ENCODE data around the gene MRPS18A. TPM values are rescaled to one million over a fixed set of nuclear protein-coding genes. Genes with fewer than 3 reads are reported as not detected.

Gene MRPS18A
- total and polyA plus RNA-seq, 2 donors from 2014 or later: 36.4 to 103 TPM

DNA sequence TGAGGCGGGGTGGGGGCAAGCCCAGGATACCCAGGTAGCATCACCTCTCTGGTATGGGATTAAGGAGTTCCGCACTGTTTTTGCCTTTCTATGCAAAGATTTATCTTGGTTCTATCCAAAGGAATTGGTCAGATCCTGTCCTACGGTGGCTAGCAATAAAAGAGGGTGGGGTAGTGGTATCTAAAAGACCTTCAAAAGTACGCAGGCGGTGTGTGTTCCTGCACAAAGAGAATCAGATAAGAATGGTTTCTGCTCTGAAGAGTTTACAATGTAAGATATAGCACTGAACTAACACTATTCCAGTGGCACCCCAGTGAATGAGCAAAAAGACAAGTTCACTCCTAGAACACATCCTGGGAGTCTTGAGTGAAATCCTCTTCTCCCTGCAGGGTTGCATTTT is 6.3 kb downstream of the MRPS18A start:
- no peak for FAIRE-seq
- no peaks in the 10 kb centered on the region for H3K4me1 ChIP-seq (ENCODE audit: control insufficient read depth in 2 of 3, insufficient read depth in 2 of 3, low read depth in 1 of 3, low read length in 3 of 3)
- no peak overlapping the region for H3K27ac ChIP-seq (ENCODE audit: low read depth in 2 of 2, low read length in 2 of 2)
- intact Hi-C loops (cut with DNase I): no loop called here
- DNase-seq: no peak
- H3K27me3 ChIP-seq (ENCODE audit: control insufficient read depth, insufficient read depth, low read length): no peaks in the 10 kb centered on the region
- H3K9ac ChIP-seq (ENCODE audit: low read length in 3 of 3): no peak overlapping the region
- peaks cover 4 to 43% (median 20%) of the 10 kb centered on the region in 3 donors for H3K36me3 ChIP-seq (ENCODE audit: control insufficient read depth in 2 of 3, insufficient read depth in 3 of 3, low read length in 3 of 3)
- TF ChIP-seq, protein P1, sequence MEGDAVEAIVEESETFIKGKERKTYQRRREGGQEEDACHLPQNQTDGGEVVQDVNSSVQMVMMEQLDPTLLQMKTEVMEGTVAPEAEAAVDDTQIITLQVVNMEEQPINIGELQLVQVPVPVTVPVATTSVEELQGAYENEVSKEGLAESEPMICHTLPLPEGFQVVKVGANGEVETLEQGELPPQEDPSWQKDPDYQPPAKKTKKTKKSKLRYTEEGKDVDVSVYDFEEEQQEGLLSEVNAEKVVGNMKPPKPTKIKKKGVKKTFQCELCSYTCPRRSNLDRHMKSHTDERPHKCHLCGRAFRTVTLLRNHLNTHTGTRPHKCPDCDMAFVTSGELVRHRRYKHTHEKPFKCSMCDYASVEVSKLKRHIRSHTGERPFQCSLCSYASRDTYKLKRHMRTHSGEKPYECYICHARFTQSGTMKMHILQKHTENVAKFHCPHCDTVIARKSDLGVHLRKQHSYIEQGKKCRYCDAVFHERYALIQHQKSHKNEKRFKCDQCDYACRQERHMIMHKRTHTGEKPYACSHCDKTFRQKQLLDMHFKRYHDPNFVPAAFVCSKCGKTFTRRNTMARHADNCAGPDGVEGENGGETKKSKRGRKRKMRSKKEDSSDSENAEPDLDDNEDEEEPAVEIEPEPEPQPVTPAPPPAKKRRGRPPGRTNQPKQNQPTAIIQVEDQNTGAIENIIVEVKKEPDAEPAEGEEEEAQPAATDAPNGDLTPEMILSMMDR (IDR thresholded peaks at IDR 0.05; ENCODE audit: borderline replicate concordance, extremely low read depth, insufficient read depth): no peak
- H3K9me3 ChIP-seq (ENCODE audit: control insufficient read depth in 2 of 3, insufficient read depth in 1 of 3, low read length in 3 of 3): no peaks in the 10 kb centered on the region
- no peak overlapping the region for H3K4me3 ChIP-seq (ENCODE audit: low read length in 3 of 3)

DNA sequence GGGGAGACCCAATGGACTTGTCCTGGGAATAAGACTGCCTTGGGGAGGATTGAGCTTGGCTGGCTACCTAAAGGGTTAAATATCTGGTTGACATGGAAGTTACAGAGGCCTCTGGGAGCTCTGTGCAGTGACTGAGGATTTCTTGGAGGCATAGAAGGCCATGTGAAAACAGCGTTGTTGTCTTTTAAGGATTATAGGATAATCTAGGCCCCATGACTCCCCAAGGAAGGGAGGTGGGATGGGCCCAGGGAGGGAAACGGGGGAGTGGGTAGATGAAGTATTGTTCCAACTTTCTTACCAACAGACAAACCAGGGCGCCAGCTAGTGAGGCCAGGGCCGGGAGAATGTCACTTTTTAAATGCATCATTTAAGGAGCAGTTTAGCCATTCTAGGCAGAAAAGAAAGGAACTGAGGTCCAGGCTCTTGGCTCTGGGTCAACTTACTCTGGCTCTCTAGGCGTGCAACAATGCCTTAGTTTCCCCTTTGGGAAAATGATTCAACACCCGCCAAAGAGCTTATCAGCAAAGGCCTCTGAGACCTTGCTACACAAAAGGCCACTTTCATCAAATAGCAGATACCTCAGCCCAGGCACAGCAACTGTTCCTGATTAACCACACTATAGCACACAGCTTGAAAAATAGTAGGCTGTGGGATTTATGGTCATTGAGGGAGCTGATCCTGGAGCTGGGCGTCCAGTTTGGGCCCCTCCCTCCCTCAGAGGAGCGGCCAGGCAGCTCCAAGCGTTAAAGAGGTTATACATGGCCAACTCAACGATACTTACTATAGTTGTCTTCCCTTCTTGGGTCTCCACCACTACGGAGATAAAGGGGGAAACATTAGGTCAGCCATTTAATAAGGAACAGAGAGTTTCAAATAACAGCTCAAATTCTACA is 7.0 kb downstream of the MRPS18A start:
- DNase-seq (no peak), FAIRE-seq (no peak)
- Histone ChIP-seq H3K9ac (ENCODE audit: low read length in 3 of 3) (no peak overlapping the region), H3K36me3 (ENCODE audit: control insufficient read depth in 2 of 3, insufficient read depth in 3 of 3, low read length in 3 of 3) (peaks cover 4 to 46% (median 21%) of the 10 kb centered on the region in 3 donors), H3K4me1 (ENCODE audit: control insufficient read depth in 2 of 3, insufficient read depth in 2 of 3, low read depth in 1 of 3, low read length in 3 of 3) (no peaks in the 10 kb centered on the region), H3K27ac (ENCODE audit: low read depth in 2 of 2, low read length in 2 of 2) (no peak overlapping the region), H3K4me3 (ENCODE audit: low read length in 3 of 3) (no peak overlapping the region), H3K9me3 (ENCODE audit: control insufficient read depth in 2 of 3, insufficient read depth in 1 of 3, low read length in 3 of 3) (no peaks in the 10 kb centered on the region), H3K27me3 (ENCODE audit: control insufficient read depth, insufficient read depth, low read length) (no peaks in the 10 kb centered on the region)
- intact Hi-C loops (cut with DNase I): no loop called here
- TF ChIP-seq, protein P1 (IDR thresholded peaks at IDR 0.05; ENCODE audit: borderline replicate concordance, extremely low read depth, insufficient read depth): no peak

DNA sequence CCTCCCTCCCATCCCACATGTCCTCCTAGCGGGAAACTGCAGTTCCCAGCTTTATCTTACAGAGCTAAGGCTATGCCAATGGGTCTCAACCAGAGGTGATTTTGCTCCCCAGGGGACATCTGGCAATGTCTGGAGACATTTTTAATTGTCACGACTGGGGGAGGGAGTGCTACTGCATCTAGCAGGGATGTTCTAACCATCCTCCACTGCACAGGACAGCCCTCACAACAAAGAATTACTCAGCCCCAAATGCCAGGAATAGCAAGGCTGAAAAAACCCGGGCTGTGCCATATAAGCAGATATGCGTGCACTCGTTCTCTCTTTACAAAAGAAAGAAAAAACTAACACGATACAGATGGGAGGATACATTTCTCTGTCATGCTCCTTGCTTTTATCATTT is 8.5 kb downstream of the MRPS18A start:
- FAIRE-seq (no peak), DNase-seq (no peak)
- H3K4me3 ChIP-seq (ENCODE audit: low read length in 3 of 3): no peak overlapping the region
- TF ChIP-seq, protein P1 (IDR thresholded peaks at IDR 0.05; ENCODE audit: borderline replicate concordance, extremely low read depth, insufficient read depth): no peak
- no peaks in the 10 kb centered on the region for H3K4me1 ChIP-seq (ENCODE audit: control insufficient read depth in 2 of 3, insufficient read depth in 2 of 3, low read depth in 1 of 3, low read length in 3 of 3)
- no peak overlapping the region for H3K9ac ChIP-seq (ENCODE audit: low read length in 3 of 3)
- no peaks in the 10 kb centered on the region for H3K9me3 ChIP-seq (ENCODE audit: control insufficient read depth in 2 of 3, insufficient read depth in 1 of 3, low read length in 3 of 3)
- no peaks in the 10 kb centered on the region for H3K27me3 ChIP-seq (ENCODE audit: control insufficient read depth, insufficient read depth, low read length)
- intact Hi-C loops (cut with DNase I): no loop called here
- H3K36me3 ChIP-seq (ENCODE audit: control insufficient read depth in 2 of 3, insufficient read depth in 3 of 3, low read length in 3 of 3): peaks cover 4 to 61% (median 30%) of the 10 kb centered on the region in 3 donors
- no peak overlapping the region for H3K27ac ChIP-seq (ENCODE audit: low read depth in 2 of 2, low read length in 2 of 2)

All from kidney (tissue), 14 donors.